SK-N-SH (cell line): Measurements from ENCODE around the gene BAIAP2.

Experiments used
- EP300 ChIP-seq, 2 experiments: IDR thresholded peaks; 2 replicates each; pipeline versions ENCODE4 v1.4.0 to v1.6.1; 2012; ENCODE audit warnings: borderline replicate concordance in 1 of 2, low read depth in 1 of 2, low read length in 1 of 2
- GABPA ChIP-seq: IDR thresholded peaks from 2 replicates; pipeline ENCODE4 v1.4.0; 2012; ENCODE audit warnings: low read depth, mild to moderate bottlenecking
- JUND ChIP-seq: IDR thresholded peaks from 2 replicates; pipeline ENCODE4 v1.4.0; 2012
- NRF1 ChIP-seq: IDR thresholded peaks from 2 replicates; pipeline ENCODE4 v1.6.1; 2012; ENCODE audit warnings: low read depth, mild to moderate bottlenecking, low read length
- POLR2AphosphoS5 ChIP-seq: IDR thresholded peaks from 2 replicates; pipeline ENCODE4 v1.6.1; 2012; ENCODE audit warnings: low read depth, low read length
- RFX5 ChIP-seq: IDR thresholded peaks from 2 replicates; pipeline ENCODE4 v1.6.1; 2012; ENCODE audit warnings: mild to moderate bottlenecking, improper control_type of control experiment, low read length
- SIN3A ChIP-seq: IDR thresholded peaks from 2 replicates; pipeline ENCODE4 v1.6.1; 2012; ENCODE audit warnings: low read depth, mild to moderate bottlenecking, low read length, moderate library complexity, borderline replicate concordance
- TAF1 ChIP-seq: IDR thresholded peaks from 2 replicates; pipeline ENCODE4 v1.6.1; 2012; ENCODE audit warnings: low read depth, mild to moderate bottlenecking, low read length, moderate library complexity, borderline replicate concordance
- TCF12 ChIP-seq: IDR thresholded peaks from 2 replicates; pipeline ENCODE4 v1.4.0; 2012
- TF ChIP-seq, protein P1 (sequence below): fragments of 200-600 bp; sonication (generic); IDR thresholded peaks from 2 replicates; pipeline ENCODE4 v1.6.1; 2017; ENCODE audit warnings: antibody characterized with exemption, mild to moderate bottlenecking, moderate library complexity
- TF ChIP-seq, protein P2 (sequence below): fragments of 150-350 bp; IDR thresholded peaks from 2 replicates; pipeline ENCODE4 v1.6.1; 2017; ENCODE audit warnings: antibody characterized with exemption, low read length, low read depth, borderline replicate concordance
- TF ChIP-seq, protein P3 (sequence below): IDR thresholded peaks from 2 replicates; pipeline ENCODE4 v1.4.0; 2012; ENCODE audit warnings: low read depth
- TF ChIP-seq, protein P4 (sequence below): IDR thresholded peaks from 2 replicates; pipeline ENCODE4 v1.4.0; 2012; ENCODE audit warnings: low read depth, borderline replicate concordance

DNA sequence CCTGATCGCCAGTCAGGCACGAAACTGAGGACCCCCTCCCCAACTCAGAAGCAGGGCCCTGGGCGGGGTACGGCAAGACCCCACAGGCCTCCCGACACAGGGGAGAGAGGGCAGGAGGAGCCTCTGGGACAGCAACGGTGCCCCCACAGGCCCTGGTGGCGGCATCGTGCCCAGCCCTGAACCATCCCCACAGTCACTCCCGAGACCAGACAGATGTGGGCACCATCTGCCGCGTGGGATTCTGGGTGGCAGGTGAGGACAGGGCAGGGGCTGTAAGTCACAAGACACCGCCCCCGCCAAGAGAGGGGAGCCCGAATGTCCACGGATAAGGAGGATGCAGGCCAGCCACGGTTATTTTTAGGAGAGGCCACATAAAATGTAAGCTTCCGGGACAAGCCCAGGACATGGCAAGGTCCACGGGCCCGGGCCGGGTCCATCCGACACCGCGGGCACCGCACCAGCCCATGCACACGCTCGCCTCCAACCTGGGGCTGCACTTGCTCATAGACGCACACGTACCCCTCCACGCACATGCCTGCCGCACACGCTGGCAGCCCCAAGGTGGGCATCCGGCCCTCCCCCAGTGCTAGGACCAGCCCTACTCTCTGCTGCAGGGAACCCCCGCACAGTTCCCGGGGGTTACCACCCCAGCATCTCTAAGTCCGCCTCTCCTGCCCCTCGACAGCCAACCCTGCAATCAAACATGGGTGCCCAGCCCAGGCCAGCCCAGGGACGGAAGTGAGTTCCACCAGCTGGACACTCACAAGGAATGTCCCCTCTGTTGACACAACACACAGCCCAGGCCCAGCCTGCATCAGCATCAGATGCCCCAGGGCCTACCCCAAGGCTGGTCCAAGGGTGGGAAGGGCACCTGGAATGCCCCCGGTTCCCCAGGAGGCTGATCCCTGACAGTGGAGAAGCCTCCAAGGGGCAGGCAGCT is 122.2 kb downstream of the BAIAP2 start:
- TF ChIP-seq, protein P1, sequence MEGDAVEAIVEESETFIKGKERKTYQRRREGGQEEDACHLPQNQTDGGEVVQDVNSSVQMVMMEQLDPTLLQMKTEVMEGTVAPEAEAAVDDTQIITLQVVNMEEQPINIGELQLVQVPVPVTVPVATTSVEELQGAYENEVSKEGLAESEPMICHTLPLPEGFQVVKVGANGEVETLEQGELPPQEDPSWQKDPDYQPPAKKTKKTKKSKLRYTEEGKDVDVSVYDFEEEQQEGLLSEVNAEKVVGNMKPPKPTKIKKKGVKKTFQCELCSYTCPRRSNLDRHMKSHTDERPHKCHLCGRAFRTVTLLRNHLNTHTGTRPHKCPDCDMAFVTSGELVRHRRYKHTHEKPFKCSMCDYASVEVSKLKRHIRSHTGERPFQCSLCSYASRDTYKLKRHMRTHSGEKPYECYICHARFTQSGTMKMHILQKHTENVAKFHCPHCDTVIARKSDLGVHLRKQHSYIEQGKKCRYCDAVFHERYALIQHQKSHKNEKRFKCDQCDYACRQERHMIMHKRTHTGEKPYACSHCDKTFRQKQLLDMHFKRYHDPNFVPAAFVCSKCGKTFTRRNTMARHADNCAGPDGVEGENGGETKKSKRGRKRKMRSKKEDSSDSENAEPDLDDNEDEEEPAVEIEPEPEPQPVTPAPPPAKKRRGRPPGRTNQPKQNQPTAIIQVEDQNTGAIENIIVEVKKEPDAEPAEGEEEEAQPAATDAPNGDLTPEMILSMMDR, result no peak
- TF ChIP-seq, protein P2, sequence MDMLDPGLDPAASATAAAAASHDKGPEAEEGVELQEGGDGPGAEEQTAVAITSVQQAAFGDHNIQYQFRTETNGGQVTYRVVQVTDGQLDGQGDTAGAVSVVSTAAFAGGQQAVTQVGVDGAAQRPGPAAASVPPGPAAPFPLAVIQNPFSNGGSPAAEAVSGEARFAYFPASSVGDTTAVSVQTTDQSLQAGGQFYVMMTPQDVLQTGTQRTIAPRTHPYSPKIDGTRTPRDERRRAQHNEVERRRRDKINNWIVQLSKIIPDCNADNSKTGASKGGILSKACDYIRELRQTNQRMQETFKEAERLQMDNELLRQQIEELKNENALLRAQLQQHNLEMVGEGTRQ, result no peak
- TF ChIP-seq NRF1 (no peak), TAF1 (no peak), SIN3A (no peak), RFX5 (no peak), POLR2AphosphoS5 (no peak), EP300 (IDR thresholded peaks at IDR 0.05; ENCODE audit: borderline replicate concordance in 1 of 2, low read depth in 1 of 2, low read length in 1 of 2) (no peak), GABPA (no peak), TCF12 (no peak), JUND (no peak)
- TF ChIP-seq, protein P3, sequence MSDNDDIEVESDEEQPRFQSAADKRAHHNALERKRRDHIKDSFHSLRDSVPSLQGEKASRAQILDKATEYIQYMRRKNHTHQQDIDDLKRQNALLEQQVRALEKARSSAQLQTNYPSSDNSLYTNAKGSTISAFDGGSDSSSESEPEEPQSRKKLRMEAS, result no peak
- TF ChIP-seq, protein P4, sequence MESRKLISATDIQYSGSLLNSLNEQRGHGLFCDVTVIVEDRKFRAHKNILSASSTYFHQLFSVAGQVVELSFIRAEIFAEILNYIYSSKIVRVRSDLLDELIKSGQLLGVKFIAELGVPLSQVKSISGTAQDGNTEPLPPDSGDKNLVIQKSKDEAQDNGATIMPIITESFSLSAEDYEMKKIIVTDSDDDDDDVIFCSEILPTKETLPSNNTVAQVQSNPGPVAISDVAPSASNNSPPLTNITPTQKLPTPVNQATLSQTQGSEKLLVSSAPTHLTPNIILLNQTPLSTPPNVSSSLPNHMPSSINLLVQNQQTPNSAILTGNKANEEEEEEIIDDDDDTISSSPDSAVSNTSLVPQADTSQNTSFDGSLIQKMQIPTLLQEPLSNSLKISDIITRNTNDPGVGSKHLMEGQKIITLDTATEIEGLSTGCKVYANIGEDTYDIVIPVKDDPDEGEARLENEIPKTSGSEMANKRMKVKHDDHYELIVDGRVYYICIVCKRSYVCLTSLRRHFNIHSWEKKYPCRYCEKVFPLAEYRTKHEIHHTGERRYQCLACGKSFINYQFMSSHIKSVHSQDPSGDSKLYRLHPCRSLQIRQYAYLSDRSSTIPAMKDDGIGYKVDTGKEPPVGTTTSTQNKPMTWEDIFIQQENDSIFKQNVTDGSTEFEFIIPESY, result no peak
